ENCODE measurements around the gene RFXAP. TPM values are rescaled to one million over a fixed set of nuclear protein-coding genes. Genes with fewer than 3 reads are reported as not detected.

The RFXAP gene
- total RNA-seq, 1 experiment from 2014 or later = 9.2 TPM

DNA sequence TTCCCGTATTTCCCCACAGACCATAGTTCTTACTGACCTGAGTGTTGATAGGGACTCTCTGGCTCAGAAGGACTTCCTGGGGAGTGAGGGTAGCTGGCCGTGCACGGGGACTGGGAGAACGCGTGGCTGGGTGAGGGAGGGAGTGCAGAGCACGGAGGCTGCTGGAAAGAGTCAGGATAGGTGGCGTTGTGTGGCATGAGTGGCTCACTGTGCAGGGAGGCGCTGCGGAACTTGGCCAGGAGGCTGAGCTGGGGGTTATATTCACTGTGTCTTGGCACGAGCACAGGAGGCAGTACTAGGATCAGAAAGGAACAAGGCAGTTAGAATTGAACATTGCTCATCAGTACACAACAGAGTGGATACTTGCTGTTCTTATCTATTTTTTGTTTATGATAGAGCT is 53.6 kb downstream of the RFXAP start (continued):
- TF ChIP-seq, protein P1, sequence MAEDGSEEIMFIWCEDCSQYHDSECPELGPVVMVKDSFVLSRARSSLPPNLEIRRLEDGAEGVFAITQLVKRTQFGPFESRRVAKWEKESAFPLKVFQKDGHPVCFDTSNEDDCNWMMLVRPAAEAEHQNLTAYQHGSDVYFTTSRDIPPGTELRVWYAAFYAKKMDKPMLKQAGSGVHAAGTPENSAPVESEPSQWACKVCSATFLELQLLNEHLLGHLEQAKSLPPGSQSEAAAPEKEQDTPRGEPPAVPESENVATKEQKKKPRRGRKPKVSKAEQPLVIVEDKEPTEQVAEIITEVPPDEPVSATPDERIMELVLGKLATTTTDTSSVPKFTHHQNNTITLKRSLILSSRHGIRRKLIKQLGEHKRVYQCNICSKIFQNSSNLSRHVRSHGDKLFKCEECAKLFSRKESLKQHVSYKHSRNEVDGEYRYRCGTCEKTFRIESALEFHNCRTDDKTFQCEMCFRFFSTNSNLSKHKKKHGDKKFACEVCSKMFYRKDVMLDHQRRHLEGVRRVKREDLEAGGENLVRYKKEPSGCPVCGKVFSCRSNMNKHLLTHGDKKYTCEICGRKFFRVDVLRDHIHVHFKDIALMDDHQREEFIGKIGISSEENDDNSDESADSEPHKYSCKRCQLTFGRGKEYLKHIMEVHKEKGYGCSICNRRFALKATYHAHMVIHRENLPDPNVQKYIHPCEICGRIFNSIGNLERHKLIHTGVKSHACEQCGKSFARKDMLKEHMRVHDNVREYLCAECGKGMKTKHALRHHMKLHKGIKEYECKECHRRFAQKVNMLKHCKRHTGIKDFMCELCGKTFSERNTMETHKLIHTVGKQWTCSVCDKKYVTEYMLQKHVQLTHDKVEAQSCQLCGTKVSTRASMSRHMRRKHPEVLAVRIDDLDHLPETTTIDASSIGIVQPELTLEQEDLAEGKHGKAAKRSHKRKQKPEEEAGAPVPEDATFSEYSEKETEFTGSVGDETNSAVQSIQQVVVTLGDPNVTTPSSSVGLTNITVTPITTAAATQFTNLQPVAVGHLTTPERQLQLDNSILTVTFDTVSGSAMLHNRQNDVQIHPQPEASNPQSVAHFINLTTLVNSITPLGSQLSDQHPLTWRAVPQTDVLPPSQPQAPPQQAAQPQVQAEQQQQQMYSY (CRISPR knock-in tag; IDR thresholded peaks at IDR 0.05) = no peak
- TF ChIP-seq FOXP1 (CRISPR knock-in tag; IDR thresholded peaks at IDR 0.05; ENCODE audit: borderline replicate concordance) (no peak), ZNF416 (CRISPR knock-in tag; IDR thresholded peaks at IDR 0.05) (no peak), ZNF671 (CRISPR knock-in tag; IDR thresholded peaks at IDR 0.05) (no peak), NFYB (CRISPR knock-in tag; conservative IDR thresholded peaks at IDR 0.05; ENCODE audit: low read depth) (no peak)
- TF ChIP-seq, protein P2, sequence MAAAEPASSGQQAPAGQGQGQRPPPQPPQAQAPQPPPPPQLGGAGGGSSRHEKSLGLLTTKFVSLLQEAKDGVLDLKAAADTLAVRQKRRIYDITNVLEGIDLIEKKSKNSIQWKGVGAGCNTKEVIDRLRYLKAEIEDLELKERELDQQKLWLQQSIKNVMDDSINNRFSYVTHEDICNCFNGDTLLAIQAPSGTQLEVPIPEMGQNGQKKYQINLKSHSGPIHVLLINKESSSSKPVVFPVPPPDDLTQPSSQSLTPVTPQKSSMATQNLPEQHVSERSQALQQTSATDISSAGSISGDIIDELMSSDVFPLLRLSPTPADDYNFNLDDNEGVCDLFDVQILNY (CRISPR knock-in tag; IDR thresholded peaks at IDR 0.05) = no peak
- TF ChIP-seq, protein P3, sequence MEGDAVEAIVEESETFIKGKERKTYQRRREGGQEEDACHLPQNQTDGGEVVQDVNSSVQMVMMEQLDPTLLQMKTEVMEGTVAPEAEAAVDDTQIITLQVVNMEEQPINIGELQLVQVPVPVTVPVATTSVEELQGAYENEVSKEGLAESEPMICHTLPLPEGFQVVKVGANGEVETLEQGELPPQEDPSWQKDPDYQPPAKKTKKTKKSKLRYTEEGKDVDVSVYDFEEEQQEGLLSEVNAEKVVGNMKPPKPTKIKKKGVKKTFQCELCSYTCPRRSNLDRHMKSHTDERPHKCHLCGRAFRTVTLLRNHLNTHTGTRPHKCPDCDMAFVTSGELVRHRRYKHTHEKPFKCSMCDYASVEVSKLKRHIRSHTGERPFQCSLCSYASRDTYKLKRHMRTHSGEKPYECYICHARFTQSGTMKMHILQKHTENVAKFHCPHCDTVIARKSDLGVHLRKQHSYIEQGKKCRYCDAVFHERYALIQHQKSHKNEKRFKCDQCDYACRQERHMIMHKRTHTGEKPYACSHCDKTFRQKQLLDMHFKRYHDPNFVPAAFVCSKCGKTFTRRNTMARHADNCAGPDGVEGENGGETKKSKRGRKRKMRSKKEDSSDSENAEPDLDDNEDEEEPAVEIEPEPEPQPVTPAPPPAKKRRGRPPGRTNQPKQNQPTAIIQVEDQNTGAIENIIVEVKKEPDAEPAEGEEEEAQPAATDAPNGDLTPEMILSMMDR (IDR thresholded peaks at IDR 0.05) = no peak
- TF ChIP-seq, protein P4, sequence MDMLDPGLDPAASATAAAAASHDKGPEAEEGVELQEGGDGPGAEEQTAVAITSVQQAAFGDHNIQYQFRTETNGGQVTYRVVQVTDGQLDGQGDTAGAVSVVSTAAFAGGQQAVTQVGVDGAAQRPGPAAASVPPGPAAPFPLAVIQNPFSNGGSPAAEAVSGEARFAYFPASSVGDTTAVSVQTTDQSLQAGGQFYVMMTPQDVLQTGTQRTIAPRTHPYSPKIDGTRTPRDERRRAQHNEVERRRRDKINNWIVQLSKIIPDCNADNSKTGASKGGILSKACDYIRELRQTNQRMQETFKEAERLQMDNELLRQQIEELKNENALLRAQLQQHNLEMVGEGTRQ (CRISPR knock-in tag; IDR thresholded peaks at IDR 0.05) = no peak
- TF ChIP-seq, protein P5, sequence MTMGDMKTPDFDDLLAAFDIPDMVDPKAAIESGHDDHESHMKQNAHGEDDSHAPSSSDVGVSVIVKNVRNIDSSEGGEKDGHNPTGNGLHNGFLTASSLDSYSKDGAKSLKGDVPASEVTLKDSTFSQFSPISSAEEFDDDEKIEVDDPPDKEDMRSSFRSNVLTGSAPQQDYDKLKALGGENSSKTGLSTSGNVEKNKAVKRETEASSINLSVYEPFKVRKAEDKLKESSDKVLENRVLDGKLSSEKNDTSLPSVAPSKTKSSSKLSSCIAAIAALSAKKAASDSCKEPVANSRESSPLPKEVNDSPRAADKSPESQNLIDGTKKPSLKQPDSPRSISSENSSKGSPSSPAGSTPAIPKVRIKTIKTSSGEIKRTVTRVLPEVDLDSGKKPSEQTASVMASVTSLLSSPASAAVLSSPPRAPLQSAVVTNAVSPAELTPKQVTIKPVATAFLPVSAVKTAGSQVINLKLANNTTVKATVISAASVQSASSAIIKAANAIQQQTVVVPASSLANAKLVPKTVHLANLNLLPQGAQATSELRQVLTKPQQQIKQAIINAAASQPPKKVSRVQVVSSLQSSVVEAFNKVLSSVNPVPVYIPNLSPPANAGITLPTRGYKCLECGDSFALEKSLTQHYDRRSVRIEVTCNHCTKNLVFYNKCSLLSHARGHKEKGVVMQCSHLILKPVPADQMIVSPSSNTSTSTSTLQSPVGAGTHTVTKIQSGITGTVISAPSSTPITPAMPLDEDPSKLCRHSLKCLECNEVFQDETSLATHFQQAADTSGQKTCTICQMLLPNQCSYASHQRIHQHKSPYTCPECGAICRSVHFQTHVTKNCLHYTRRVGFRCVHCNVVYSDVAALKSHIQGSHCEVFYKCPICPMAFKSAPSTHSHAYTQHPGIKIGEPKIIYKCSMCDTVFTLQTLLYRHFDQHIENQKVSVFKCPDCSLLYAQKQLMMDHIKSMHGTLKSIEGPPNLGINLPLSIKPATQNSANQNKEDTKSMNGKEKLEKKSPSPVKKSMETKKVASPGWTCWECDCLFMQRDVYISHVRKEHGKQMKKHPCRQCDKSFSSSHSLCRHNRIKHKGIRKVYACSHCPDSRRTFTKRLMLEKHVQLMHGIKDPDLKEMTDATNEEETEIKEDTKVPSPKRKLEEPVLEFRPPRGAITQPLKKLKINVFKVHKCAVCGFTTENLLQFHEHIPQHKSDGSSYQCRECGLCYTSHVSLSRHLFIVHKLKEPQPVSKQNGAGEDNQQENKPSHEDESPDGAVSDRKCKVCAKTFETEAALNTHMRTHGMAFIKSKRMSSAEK (CRISPR knock-in tag; IDR thresholded peaks at IDR 0.05; ENCODE audit: borderline replicate concordance) = no peak

DNA sequence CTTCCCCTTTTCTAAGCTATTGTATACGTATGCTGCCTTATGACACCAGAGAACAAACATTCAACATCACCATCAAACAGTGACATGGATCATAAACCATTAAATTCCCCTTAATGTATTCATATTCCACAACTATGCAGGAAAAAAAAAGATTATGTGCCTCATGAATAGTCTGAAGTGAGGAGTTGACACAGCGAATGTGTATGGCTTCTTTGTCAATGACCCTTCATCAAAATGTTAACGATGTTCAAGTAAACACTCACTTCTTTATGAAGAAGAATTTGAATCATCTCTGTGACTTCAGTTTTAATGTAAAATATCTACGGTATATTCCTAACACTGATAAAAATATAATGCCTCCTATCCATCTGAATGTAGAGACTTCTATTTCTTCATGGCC is 56.4 kb downstream of the RFXAP start:
- ATAC-seq (no peak), DNase-seq (ENCODE audit: low spot score) (no peak)
- H3K36me3 Mint-ChIP-seq = no peaks in the 10 kb centered on the region
- H3K9me3 Mint-ChIP-seq = no peaks in the 10 kb centered on the region
- TF ChIP-seq, protein P6, sequence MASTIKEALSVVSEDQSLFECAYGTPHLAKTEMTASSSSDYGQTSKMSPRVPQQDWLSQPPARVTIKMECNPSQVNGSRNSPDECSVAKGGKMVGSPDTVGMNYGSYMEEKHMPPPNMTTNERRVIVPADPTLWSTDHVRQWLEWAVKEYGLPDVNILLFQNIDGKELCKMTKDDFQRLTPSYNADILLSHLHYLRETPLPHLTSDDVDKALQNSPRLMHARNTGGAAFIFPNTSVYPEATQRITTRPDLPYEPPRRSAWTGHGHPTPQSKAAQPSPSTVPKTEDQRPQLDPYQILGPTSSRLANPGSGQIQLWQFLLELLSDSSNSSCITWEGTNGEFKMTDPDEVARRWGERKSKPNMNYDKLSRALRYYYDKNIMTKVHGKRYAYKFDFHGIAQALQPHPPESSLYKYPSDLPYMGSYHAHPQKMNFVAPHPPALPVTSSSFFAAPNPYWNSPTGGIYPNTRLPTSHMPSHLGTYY (CRISPR knock-in tag; IDR thresholded peaks at IDR 0.05) = no peak
- no peak overlapping the region for H3K27ac Mint-ChIP-seq
- CTCF ChIA-PET = interaction anchor here (1.2 kb wide), 1 partner anchor 17 kb away, joined by 3 read pairs; no protein-coding TSS in a partner anchor
- peaks cover 4% of the 10 kb centered on the region for H3K4me1 Mint-ChIP-seq
- POLR2A ChIA-PET = no interaction called here
- no peak overlapping the region for H3K4me3 Mint-ChIP-seq
- H3K27me3 Mint-ChIP-seq (ENCODE audit: low read depth) = peaks cover 3% of the 10 kb centered on the region; the same call in 1 of the 2 replicates
